G401 (cell line): ENCODE data around the gene TRAPPC10. TPM values are rescaled to one million over a fixed set of nuclear protein-coding genes. Genes with fewer than 3 reads are reported as not detected.

ENCODE experiments used
- DNase-seq: peaks from one replicate; pipeline ENCODE4 v3.0.0-alpha.2; 2015; ENCODE audit warnings: low spot score
- in situ Hi-C: cut with HindIII; loops from 2 replicates; pipeline ENCODE4 v1.10.0; 2016; ENCODE audit warnings: low sequenced_read_pairs, mixed read lengths
- total RNA-seq: library from RNA; depleted of rRNA; stranded (reverse); fragments of >200 nt; shearing (Covaris generic); gene quantifications from 2 replicates; pipeline ENCODE4 v1.2.3, GENCODE V29; 2014

The TRAPPC10 gene
- total RNA-seq, 1 experiment from 2014 or later = 15.4 TPM

GRCh38 chr21:43997766-43998742 lies 14.1 kb upstream of the TRAPPC10 start:
- DNase-seq = no peak
- in situ Hi-C loops = no loop called here

- peak; percentile 54 for DNase-seq
- in situ Hi-C loops = no loop called here
Measured at GRCh38 chr21:44000360-44000759, 11.7 kb upstream of the TRAPPC10 start.

DNA sequence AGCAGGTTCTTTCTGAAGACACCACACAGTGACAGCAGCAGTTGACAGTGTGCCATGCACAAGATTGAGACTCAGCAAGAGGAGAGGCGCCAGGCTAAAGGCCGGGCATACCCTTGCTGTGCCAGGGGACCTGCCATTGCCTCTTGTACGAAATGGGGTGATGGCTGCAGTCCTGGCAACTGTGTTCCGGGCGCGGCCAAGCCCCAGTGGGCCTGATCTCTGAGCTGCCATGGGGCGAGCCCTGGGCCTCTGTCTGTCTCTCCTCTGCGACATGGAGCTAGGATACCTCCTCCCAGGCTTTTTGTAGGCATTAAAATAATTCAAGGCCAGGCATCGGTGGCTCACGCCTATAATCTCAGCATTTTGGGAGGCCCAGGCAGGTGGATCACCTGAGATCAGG lies 9.6 kb upstream of the TRAPPC10 start:
- no peak for DNase-seq
- in situ Hi-C loops = no loop called here

DNA sequence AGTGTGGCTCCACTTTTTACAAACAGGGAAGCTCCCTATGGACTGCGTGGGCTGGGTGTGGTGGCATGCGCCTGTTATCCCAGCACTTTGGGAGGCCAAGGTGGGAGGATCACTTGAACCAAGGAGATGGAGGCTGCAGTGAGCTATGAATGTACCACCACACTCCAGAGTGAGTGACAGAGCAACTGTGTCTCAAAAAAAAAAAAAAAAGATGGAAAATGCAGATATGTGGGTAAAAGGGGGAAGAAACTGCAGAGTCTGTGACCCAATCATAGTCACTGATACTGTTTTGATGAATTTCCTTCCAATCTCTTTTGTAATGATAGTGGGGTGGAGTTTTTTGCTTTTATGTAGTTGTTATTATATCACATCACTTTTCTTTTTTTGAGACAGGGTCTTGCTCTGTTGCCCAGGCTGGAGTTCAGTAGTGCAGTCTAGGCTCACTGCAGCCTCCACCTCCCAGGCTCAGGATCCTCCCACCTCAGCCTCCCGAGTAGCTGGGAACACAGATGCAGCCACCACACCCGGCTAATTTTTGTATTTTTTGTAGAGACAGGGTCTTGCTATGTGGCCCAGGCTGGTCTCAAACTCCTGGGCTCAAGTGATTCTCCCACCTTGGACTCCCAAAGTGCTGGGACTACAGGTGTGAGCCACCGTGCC lies 8.7 kb upstream of the TRAPPC10 start:
- DNase-seq = no peak
- in situ Hi-C loops = no loop called here

DNA sequence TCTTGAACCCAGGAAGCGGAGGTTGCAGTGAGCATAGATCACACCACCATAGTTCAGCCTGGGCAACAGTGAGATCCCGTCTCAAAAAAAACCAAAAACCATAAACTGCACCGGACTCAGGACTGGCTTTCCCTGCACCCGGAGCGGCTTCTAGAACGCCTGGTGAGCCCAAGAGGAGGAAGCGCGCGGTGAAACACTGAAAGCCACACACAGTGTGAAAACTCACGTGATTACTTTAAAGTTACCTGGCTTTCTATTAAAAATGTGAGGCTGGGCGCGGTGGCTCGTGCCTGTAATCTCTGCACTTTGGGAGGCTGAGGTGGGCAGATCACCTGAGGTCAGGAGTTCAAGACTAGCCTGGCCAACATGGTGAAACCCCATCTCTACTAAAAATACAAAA lies 7.0 kb upstream of the TRAPPC10 start:
- in situ Hi-C loops = no loop called here
- DNase-seq = no peak

- in situ Hi-C loops = no loop called here
- no peak for DNase-seq
Measured at GRCh38 chr21:44005593-44005992, 6.5 kb upstream of the TRAPPC10 start.

- no peak for DNase-seq
- in situ Hi-C loops = no loop called here
Measured at GRCh38 chr21:44006017-44006619, 6.0 kb upstream of the TRAPPC10 start.

DNA sequence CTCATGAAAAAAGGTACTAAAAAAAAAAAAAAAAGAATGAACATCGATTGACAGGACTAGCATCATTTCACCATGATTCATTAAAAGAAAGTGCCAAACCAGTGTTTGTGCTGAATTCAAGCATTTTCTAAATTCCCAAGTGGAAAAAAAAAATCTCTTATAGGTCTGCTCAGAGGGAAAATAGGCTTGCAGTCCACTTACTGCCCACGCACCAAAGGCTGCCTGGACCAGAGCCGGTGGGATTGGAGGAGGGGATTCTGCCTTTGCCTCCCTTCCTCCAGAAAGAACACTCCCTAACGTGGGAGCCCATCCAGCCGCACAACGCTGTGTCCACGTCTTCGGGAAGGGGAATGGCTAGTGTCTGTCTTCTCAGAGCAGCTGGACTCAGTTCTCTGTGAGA lies 5.5 kb upstream of the TRAPPC10 start:
- in situ Hi-C loops = no loop called here
- no peak for DNase-seq

DNA sequence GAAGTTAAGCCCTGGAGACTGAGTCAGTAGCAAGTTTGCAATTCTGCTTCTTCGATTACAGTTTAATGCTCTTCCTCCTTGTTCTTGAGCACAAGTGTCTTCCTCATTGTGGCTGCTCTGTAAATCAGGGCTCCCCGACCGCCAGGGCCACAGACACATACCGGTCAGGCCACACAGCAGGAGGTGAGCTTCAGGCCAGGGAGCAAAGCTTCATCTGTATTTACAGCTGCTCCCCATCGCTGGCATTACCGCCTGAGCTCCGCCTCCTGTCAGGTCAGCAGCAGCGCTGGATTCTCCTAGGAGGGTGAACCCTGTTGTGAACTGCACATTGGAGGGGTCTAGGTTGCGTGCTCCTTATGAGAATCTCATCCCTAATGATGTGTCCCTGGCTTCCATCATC lies 1.7 kb upstream of the TRAPPC10 start:
- in situ Hi-C loops = no loop called here
- no peak for DNase-seq

DNA sequence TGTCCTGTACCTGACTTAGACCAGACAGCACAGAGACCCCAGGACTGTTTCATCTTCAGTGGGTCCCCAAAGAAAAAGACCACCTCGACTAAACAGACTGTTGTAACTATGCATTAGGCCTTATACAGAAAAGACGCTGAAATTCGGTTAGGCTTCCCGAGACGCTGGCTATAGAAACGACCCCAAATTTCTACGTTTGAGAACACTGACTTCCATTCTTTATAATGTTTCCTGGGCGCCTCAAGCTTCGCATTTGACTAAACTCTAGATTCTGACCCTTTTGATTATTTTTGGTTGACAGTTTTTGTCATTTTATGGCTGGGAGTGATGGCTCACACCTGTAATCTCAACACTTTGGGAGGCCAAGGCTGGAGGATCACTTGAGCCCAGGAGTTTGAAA lies 986 bp upstream of the TRAPPC10 start:
- in situ Hi-C loops = no loop called here
- no peak for DNase-seq

- in situ Hi-C loops = no loop called here
- peak; percentile 24 for DNase-seq
Measured at GRCh38 chr21:44012474-44013379, 618 bp downstream of the TRAPPC10 start.

DNA sequence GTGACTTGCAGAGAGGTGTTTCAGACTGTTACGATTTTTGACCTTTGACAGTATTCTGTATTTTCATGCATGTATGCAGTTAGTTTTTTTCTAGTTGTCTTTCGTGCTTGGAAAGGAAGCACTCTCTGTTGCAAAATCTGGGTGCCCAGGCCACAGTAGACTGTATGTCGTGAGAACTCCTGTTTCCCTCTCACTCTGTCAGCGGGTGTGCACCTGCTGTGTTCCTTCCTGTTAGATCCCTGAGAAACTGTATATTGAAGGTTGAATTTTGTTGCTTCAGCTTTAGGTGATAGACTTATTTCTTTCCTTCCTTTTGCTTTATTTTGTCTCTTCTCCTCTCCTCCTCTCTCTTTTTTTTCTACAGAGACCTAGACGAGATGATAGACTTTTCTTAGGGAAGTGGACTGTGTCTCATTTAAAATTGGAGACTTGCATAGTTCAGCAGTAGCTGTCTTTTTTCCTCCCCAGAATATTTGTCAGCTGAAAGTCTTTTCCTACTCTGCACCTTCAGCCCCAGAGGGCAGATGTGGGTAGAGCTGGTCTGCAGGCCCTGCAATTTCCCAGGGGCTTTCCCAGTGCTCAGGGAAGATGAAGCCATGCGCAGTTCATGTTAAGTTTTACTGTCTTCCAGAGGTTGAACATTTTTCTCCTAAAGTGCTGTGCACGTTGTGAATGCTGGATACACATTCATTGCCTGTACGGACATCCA lies 1.4 kb downstream of the TRAPPC10 start:
- in situ Hi-C loops = no loop called here
- peak; percentile 18 for DNase-seq

DNA sequence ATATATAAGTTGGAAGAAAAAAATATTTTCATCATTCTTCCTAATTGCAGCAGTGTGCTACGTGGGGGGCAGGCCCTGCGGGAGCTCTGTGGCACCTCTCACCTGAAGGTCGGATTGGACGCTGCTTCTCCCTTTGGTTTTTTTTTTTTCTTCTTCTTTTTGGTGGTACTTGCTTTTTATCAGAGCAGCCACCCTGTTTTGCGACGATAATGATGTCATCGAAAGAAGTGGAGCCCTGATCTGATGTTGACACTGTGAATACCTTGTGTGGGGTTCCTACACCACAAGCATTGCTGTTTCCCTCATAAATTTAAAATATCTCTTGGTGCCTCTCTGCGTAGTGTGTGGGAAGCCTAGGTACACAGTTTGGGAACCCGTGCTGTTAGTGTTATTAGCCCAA lies 5.5 kb downstream of the TRAPPC10 start:
- DNase-seq = no peak
- in situ Hi-C loops = no loop called here

GRCh38 chr21:44018127-44018526 lies 6.0 kb downstream of the TRAPPC10 start:
- in situ Hi-C loops = no loop called here

DNA sequence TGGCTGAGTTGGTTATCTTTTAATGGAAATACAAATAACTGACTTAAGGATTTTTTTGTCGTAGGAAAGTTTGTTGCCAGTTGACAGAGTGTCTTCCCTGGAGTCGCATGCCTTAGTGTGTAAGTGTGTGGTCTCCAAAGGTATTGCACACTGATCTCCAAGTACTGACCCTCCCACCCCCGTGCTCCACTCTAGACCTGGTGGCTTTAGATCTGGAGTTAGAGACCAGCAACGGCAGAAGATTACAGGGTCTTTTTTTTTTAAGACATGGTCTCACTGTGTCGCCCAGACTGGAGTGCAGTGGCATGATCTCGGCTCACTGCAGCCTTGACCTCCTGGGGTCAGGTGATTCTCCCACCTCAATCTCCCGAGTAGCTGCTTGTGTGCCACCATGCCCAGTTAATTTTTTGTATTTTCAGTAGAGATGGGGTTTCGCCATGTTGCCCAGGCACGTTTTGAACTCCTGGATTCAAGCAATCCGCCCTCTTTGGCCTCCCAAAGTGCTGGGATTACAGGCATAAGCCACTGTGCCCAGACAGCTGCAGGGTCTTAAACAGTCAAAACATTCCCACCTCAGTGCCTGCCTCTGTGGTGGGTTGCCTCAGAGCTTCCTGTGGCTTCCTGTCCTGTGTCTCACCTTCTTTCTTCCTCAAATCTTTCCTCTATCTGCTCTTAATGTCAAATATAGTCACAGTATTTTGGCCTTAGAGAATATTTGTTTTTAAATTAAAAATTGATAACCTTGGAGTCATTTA lies 6.9 kb downstream of the TRAPPC10 start:
- no peak for DNase-seq
- in situ Hi-C loops = no loop called here

More at GRCh38 chr21:44018127-44018526, 6.0 kb downstream of the TRAPPC10 start:
- no peak for DNase-seq

DNA sequence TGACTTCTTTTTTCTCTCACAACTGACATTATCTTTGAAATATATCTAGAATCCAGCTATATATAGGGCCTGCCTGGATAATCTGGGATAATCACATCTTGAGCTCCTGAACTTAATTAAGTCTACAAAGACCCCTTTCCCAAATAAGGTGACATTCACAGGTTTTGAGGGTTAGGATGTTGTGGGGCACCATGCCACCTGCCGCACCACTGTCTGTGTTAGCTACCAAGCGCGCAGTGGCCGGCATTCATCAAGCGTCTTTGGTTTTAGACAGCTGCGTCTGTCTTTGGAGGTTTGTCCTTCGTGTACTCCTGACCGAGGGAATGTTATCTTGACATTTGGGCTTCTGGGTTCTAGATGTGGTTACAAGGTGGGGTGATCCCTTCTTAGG lies 7.5 kb downstream of the TRAPPC10 start:
- in situ Hi-C loops = no loop called here
- DNase-seq = no peak

DNA sequence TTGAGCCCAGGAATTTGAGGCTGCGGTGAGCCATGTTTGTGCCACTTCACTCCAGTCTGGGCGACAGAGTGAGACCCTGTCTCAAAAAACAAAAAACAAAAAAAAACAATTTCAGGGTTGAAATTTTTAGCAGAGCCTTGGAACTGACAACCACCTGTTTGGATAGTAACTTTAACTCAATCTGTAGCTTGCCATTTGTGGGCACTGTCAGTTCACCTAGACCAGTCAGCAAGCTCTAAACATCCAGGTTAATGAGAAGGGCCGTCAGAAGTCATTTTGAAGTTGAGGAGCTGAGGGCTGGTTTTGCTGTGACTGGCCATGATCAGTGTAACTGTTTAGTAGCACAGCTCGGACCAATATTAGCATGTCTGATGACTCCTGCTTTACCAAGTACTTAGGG lies 8.4 kb downstream of the TRAPPC10 start:
- DNase-seq = no peak
- in situ Hi-C loops = no loop called here

- no peak for DNase-seq
- in situ Hi-C loops = no loop called here
Measured at GRCh38 chr21:44021064-44021463, 9.0 kb downstream of the TRAPPC10 start.
